ENCODE measurements around the gene CDC7.
"Not testable (repeated sequence)": the region's sequence is repeated elsewhere in the genome, so short reads cannot be mapped to it uniquely, and the experiment has no call there.

Gene CDC7

DNA sequence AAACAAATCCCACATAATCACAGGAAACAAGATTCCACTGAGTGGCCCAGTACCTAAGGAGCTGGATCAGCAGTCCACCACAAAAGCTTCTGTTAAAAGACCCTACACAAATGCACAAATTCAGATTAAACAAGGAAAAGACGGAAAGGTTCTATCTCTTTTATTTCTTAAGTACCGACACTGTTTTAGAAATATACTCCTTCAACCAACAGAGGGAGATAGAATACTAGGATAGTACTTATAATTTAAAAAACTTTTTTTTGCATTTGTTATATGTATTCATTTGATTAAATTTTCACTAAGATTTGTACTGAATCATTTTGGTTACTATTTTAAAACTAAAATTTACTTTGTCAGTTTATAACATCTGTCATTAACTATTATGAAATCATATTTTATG lies 12.5 kb downstream of the CDC7 start:
- DNase-seq = no peak

DNA sequence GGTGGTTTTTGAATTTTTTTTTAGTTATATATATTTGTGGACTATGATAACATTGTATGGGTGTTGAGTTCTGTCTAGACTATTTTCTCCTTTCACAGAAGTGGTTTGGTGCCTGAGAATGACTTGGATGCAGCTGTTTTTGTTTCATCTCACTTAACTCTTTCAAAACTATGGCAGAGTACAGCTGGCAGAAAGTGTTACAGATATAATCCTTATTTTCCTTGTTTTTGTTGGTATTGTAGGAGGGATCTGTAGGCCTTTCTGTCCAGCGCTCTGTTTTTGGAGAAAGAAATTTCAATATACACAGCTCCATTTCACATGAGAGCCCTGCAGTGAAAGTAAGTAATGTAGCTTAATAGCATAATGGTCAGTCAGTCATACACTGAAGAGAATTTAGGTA lies 13.1 kb downstream of the CDC7 start:
- no peak for DNase-seq

DNA sequence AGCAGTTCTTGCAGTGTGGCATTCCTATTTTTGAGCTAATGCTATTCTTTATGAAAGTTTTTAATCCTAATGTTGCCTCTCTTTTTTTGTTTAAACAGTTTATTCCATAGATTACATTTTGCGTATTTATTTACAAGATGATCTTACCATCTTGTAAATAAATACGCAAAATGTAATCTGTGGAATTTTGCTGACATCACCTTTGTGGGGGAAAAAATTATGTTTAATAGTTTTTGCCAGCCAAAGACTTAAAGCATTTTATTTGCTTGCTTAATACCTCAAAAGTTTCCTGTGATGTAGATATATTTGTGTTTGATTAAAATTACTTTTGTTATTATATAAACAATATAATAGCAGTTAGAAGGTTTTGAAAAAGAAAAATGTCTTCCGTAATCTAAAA lies 15.3 kb downstream of the CDC7 start:
- DNase-seq = no peak

DNA sequence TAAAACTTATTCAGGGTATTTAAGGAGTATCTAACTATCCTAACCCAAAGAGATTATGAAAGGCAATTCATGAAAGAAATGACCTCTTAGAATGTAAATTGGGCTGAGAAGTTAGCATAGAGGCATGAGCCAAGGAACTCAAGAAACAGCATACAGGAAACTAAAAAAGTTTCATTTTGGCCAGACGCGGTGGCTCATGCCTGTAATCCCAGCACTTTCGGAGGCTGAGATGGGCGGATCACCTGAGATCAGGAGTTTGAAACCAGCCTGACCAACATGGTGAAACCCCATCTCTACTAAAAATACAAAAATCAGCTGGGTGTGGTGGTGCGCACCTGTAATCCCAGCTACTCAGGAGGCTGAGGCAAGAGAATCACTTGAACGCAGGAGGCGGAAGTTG lies 16.0 kb downstream of the CDC7 start:
- DNase-seq = not testable (repeated sequence)

DNA sequence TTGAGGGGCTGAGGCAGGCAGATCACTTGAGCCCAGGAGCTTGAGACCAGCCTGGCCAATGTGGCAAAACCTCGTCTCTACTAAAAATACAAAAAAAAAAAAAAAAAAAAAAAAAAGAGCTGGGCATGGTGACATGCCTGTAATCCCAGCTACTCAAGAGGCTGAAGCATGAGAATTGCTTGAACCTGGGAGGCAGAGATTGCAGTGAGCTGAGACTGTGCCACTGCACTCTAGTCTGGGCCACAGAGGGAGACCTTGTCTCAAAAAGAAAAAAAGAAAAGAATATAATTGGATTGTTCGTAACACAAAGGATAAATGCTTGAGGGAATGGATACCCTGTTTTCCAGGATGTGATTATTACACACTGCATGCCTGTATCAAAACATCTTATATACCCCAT lies 18.5 kb downstream of the CDC7 start:
- DNase-seq = not testable (repeated sequence)

DNA sequence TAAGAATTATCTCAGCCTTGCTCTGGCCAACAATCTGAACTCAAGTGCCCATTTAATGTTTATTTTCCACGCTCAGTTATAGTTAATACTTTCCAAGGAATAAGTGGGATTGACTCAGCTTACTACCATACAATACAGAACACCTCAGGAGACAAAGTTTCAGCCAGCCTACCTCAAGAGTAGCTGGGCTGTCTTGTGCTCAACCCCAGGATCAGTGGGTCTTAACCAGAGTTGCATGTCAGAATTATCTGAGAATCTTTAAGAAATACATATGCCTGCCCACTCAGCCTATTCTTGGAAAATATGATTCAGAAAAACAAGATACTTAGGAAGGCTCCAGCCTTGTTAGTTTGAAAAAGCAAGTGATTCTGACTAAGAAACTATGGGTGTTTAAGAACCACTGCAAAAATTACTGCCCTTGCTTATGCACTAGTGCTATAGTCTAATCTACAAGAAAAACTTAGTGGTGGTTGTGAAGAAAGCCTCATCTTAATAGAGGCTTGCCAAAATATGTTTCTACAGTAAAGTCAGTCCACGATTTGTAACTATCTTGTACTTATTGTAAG lies 20.4 kb downstream of the CDC7 start:
- no peak for DNase-seq

DNA sequence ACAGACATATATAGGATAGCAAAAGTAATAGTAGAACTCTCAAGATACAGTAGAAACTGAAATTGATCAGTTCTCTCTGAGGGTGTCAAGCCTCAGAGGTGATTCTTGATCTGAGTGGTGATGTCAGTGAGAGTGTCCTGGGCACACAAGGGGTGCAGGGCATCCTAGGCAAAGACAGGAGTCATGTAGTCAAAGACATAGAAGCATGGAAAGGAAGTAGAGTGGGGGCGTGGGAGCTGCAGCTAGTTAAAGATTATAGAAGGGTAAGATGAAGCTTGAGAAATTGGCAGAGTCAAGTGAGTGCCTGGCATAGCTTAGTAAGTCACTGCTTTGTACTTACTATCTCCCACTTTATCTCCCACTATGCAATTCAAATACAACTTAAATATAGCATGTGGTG lies 22.8 kb downstream of the CDC7 start:
- DNase-seq = no peak

DNA sequence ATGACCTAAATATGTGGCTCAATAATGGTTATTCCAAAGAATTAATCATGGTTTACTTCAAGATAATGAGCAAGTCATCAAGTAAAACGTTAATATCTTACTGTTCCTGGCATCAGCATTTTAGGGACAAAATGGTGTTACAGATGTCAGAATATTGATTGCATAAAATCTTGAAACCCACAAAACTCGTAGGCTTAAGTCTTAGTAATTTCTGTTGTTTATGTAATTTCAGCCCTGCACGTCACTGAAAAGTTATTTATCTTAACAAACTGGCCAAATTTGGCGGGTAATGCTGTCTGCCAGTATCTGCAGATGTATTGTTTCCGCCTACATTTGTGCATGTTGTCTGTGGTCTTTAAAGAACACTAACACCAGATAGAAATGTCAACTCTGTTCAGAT lies 25.8 kb downstream of the CDC7 start:
- DNase-seq = no peak

DNA sequence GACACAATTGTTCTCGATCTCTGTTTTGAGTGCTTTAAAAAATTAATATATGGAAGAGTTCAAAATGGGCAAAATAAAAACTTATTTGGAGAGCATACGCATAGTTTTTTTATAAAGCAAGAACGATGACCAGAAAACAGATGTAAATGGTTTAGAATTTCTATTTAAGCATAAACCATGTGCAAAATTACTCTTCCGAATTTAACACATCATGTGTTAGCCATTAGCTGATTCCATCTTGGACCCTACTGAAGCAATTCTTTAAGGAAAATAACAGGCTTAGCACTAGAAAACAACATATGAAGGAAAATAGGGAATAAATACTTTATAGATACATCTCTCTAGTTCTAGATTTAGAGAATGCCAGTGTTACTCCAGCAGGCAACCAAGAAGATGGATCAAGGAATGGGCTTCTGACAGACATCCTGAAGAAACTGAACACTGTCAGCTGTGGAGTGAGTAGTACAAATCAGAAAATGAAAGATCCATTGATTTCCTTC lies 26.7 kb downstream of the CDC7 start:
- no peak for DNase-seq

DNA sequence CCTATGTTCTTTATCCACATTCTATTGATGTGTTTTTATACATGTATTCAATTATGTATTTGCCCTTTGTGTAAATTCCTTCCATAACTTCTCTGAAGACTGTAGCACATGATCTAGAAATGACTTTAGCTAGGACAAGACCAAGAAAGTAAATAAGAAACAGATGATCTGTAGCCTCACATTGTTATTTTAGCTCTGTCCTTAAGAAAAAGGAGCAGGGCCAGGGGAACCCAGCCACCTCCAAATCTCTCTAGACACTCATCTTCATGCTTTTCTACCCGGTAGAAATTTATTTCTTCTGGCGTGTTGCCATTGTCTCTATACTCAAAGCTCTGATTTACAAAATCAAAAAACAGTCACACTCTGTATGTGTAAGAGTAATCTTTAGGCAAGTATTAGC lies 27.1 kb downstream of the CDC7 start:
- no peak for DNase-seq

DNA sequence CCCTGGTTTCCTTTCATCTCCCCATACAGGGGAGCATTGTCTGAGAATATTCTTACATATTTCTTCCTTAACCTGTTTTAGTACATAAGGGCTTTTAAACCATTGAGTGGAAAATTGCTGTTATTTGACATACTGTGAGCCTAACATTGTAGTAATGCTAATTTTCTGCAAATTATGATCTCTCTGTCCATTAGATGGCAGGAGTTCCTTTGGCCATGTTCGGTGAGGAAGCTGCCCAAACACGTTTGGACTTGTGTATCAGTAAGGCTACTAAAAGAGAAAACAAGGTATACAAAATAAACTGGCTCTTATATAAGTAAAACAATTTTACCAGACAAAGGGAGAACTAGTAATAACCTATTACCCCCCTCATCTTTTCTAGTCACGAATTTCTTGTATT lies 29.2 kb downstream of the CDC7 start:
- no peak for DNase-seq

DNA sequence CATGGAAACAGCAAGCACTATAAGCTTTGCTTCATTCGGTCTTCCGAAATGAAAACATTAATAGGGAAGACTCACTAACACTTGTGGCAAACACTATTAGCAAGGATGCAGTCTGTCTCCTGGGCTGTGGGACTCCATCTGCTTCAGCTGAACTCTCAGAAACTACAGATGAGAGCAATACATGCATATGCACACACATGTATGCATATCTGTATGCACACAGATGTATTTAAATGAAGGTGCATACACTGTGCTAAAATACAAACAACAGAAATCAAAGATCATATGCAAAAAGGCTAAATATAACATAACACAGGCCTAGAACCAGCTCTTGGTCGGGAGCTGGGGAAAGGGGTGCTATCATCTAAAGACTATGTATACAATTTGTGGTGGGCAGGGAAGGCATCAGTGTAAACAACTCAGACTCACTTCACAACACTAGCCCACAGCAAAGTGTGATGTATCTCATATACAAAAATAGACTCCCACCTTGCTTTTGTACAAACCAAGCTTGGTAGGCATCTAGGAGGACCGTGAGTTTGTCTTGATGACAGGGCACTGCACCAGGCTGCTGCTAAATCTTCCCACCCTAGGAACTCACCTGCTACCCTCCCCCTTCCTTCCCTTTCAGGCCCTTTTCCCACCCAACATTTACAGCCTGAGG lies 32.8 kb downstream of the CDC7 start:
- DNase-seq = no peak

DNA sequence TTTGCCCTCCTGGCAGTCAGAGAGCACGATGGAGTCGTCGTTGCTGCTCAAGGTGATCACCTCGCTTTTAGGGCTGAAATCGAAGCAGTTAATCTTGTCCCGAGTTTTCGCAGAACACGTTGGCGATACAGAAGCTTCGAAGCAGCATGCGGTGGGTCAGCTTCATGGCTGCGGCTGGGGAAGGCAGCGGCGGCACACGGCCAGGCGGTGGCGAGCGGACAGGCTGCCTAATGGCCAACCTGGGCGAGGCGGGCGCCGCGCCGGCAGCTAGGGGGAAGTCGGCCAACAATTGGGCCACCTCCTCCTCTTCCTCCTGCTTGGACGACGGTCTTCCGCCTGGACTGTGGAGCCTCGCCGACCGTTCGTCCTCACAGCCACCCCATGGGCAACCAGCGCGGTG lies 34.8 kb downstream of the CDC7 start:
- no peak for DNase-seq

DNA sequence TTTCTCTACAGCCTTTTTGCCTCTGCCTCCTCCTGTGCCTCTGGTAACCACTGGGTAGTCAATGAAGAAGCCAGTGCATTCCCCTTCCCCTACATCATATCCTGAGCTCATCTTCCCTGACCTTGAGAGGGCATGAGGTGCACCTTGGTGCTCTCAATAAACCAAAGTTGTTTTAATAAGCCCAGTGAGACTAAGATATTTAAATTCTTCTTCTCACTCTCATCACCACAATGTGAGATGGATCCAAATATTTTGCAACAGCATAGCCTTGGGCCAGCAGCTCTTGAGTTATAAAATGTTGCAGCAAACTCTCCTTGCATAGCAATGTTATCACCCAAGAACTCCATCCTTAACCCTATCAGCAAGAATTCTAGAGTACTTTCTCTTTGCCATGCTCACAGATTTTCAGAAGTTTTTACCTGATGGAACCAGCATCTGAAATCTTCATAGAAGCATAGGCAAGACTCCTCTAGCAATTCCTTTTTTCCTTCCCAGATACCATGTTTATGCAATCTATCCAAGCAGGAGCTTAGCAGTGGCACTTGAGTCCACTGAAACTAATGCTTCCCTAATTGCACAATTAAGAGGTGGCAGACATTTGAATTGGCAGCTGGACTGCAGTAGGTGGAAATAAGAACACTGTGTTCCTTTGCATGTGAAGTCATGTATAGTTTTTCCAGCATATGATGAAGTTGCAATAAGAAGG lies 36.8 kb downstream of the CDC7 start:
- DNase-seq = no peak

DNA sequence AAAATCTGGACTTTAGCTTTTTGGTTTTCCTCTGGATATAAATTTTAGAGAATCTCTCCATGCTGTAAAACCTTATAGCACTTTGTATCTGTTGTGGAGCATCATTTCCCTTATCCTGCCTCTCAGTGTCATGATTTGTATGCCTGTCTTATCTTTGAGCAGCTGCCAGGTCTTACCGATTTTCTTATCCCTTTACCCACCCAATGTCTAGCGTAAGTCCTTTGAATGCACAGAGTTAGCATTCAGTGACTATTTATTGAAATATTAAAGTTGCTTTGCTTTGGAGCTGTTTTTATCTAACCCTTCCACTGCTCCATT lies 37.3 kb downstream of the CDC7 start:
- no peak for DNase-seq

DNA sequence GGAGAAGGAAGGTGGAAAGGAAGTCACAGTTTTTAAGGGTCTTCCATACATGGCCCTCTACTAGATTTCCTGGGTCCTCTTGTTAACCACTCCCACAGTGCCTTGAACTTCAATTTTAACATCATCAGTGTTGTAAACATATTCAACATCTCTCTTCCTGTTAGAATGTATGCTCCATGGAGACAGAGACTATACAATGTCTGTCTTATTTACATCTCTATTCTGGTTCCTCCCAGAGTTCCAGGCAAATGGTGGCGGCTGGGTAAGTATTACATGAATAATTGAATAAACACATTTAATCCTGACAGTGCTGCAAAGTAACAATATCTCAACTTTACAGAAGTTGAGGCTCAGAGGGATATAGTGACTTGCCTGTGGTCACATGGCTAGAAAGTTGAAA lies 40.3 kb downstream of the CDC7 start:
- no peak for DNase-seq

DNA sequence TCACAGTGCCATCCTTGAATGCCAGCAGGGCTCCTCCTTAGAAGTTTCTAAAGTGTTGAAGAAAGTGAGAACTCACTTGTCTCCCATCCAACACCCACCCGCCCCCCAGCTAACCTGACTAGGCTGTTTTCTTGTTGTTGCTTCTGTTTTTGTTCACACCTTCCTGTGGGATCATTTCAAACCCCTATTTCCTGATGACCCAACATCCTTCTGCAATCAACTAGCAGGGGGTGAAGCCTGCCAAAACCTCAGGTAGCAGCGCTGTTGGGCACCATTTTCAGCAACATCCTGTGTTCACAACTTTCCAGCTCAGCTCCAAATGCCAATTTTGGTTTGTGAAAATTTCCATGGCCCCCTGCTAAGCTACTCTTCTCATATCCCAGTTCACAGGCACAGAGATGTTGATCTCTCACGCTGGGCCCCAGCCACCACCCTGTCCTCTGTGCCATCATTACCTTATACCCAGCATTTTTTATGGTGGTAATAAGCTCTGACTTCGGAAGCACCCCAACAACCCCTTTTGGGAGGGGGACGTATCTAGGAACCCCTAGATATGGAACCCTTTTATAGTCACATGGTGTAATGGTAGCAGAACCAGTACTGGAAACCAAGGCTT lies 41.4 kb downstream of the CDC7 start:
- DNase-seq = no peak

DNA sequence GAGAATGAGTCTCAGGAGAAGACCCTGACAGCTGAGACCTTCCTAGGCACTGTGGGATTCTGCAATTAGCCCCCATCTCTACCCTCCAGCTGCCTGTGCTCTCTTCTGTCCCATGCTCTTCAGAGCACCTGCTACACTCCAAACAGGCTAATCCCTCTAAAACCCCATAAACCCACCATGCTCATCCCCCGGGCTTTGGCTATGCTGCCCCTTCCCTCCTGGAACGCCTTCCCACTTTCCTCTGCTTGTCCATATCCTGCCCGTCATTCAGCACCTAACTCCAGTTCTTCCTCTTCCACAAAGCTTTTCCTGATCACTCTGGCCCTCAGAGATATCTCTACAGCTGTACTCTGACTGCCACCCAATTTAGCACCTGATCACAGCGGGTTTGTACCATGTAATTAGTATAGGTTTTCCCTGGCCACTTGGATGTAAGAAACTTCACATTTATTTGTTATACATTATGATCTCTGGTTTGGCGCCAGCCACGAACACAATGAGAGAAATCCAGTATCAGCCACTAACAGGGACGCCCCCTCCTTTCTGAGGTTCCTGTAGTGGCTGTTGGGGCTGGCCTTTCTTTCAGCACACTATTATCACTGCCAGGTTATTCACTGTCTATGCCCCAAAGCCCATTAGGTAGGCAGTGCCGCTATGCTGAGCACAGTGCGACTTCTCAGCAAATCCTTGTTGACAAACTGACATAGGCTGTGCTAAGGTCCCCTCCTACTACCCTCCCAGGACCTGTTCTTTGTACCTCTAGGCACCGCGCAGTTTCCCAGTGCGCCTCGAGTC lies 45.1 kb downstream of the CDC7 start:
- DNase-seq = no peak

DNA sequence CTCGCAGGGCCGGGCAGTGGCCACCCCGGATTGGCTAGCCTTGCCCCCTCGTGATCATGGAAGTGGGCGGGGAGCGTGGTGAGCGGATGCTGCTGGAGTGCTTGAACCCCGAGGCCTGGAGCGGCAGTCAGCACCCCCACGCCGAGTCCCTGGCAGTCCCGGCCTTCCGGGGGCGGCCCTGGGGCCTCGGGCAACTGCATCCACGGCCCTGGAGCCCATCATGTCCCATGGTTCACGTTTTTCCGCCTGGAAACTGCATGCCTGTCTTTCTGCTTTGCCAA lies 45.6 kb downstream of the CDC7 start:
- no peak for DNase-seq

DNA sequence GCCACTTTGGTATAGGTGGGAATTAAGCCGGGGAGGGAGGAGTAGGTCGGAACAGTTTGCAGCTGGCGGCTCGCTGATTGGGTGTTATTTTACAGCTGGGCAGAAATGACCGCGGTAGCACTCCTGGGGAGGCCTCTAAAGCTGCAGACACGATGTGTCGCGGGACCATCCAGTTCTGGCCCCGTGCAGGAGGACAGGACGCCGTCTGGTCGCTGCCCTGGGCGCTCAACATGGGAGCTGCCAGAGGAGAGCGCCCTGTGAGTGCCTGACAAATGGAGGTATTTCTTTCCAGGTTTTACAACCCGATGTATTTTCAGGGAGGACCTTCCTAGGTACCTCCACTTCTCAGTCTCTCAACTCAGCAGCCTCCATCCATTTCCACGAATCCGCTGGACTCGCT lies 46.2 kb downstream of the CDC7 start:
- no peak for DNase-seq

DNA sequence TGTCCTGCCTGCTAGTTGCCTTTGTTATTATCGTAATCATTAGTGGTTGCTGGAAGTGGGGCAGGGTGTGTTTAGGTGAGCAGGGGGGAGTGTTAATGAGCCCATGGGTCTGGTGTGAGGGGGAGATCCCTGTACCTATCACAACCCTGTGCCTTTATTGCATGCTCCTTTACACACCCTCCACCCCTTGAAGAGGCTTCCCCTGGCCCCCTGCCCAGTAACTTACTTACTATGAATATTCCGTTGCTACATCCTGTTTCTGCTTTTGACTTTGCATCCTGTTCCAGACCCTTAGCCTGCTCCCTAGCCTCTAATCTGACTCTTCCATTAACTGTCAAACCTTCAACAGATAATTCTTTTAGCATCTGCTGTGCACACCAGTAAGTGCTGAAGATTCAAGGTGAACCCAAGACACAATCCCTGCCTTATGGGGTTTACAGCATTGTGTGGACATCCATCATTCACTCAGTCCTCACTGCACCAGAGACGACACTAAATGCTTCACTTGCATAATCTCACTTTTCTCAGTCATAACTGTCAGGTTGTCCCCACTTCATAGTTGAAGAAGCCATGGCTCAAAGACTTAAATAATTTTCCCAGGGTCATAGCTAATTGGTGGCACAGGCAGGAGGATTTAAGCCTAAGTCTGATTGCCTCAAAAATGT lies 47.9 kb downstream of the CDC7 start:
- no peak for DNase-seq

DNA sequence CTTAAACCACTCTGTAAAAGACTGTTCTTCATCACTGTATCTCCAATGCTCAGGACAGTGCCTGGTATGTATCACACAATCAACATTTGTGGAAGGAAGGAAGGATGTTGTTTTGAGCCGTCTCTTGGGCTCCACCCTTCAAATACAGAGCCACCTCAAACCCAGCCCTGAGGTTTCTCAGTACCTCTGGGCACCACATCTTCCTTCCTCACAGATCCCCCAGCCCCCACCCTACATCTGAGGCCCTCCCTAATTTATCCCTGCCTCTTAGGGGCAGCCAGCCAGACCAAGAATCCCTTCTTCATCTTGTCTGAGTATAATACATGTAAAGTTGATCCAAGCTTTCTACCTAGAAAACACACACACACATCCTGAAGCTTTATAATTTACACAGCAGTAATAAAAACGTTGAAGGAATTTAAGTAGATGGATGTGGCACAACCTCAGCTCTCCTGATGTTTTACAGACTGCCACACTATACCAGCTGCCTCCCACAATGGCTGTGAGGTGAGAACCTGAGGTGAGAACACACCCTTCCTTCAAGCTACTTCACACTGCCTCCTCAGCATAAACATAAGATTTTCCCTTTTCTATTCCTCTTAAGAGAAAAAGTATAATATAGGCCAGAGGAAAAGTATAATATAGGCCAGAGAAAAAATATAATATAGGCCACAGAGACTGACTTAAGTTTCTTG lies 48.5 kb downstream of the CDC7 start:
- DNase-seq = no peak

Data from activated CD8-positive, alpha-beta memory T cell treated with anti-CD3 and anti-CD28 coated beads, Interleukin-2, amount 50 U/mL, for 4 hours (primary cell).